ENCODE measurements around the gene ADGRD1.

Gene ADGRD1

GRCh38 chr12:130965214-130965613 is 11.5 kb downstream of the ADGRD1 start:
- Histone ChIP-seq H3K27me3 (ENCODE audit: control insufficient read depth in 3 of 3, insufficient read depth in 3 of 3, low read depth in 1 of 3, low read length in 3 of 3) (peaks cover 0 to 25% (median 0%) of the 10 kb centered on the region in 3 experiments), H4K91ac (ENCODE audit: low read depth, low read length, poor library complexity) (no peak overlapping the region), H3K79me1 (ENCODE audit: low read depth, low read length) (no peaks in the 10 kb centered on the region), H3K18ac (ENCODE audit: low read length) (no peak overlapping the region), H2AK5ac (ENCODE audit: low read depth, low read length) (no peak overlapping the region), H3K27ac (replicated peaks; ENCODE audit: low read length) (no peak overlapping the region), H3K9me3 (replicated peaks in 1 of 2; ENCODE audit: control insufficient read depth in 2 of 2, insufficient read depth in 1 of 2, low read depth in 1 of 2, low read length in 2 of 2) (no peaks in the 10 kb centered on the region), H3K4ac (ENCODE audit: low read length) (no peak overlapping the region), H2BK120ac (ENCODE audit: low read depth, low read length) (no peak overlapping the region), H3K9ac (ENCODE audit: low read depth, low read length, poor library complexity) (no peak overlapping the region), H2BK12ac (ENCODE audit: low read length) (no peak overlapping the region), H2AFZ (ENCODE audit: low read length) (no peak overlapping the region), H3K36me3 (replicated peaks in 1 of 2; ENCODE audit: control insufficient read depth in 2 of 2, insufficient read depth in 2 of 2, low read length in 2 of 2) (no peaks in the 10 kb centered on the region), H3K23ac (ENCODE audit: low read depth, low read length, poor library complexity) (no peak overlapping the region), H4K8ac (ENCODE audit: low read depth, low read length) (no peak overlapping the region), H2BK15ac (ENCODE audit: low read length) (no peak overlapping the region), H3K4me2 (ENCODE audit: insufficient read depth, low read length, poor library complexity, severe bottlenecking) (no peak overlapping the region), H3K14ac (ENCODE audit: low read length) (no peak overlapping the region), H3K4me1 (ENCODE audit: control insufficient read depth in 2 of 2, insufficient read depth in 1 of 2, low read depth in 1 of 2, low read length in 2 of 2) (peaks cover 0 to 2% of the 10 kb centered on the region in 2 donors), H3K4me3 (ENCODE audit: low read length in 2 of 2) (no peak overlapping the region), H2BK5ac (ENCODE audit: low read length) (no peak overlapping the region)
- DNase-seq (ENCODE audit: low spot score), result no peak
- WGBS, 2 donors (ENCODE audit: extremely low coverage in 2 of 2, insufficient read length in 2 of 2, insufficient replicate concordance in 1 of 2), result no CpG with 5 or more reads among the region's 6 CpGs

DNA sequence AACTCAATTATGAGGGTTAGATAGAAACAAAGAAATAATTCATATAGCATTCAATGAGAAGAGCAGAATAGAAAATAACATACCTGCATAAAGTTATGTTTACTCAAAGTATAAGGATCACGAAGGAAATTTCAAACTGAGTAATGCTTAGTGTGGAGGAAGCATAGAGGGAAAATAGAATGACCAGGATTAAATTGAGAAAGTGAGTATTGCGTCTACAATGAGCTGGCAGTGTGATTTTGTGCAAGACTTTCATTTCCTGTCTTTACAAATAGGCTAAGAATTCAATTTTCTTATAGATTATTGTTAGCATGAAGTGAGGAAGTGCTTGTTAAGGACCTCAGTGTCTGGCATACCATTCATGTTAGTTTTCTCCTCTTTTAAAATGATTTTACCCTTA is 12.0 kb downstream of the ADGRD1 start:
- no peak overlapping the region for H3K4ac ChIP-seq (ENCODE audit: low read length)
- no peak for DNase-seq (ENCODE audit: low spot score)
- no peak overlapping the region for H4K91ac ChIP-seq (ENCODE audit: low read depth, low read length, poor library complexity)
- peaks cover 0 to 2% of the 10 kb centered on the region in 2 donors for H3K4me1 ChIP-seq (ENCODE audit: control insufficient read depth in 2 of 2, insufficient read depth in 1 of 2, low read depth in 1 of 2, low read length in 2 of 2)
- H3K18ac ChIP-seq (ENCODE audit: low read length), result no peak overlapping the region
- no peak overlapping the region for H3K4me3 ChIP-seq (ENCODE audit: low read length in 2 of 2)
- H2BK120ac ChIP-seq (ENCODE audit: low read depth, low read length), result no peak overlapping the region
- WGBS, 2 donors (ENCODE audit: extremely low coverage in 2 of 2, insufficient read length in 2 of 2, insufficient replicate concordance in 1 of 2), result no CpG with 5 or more reads among the region's 2 CpGs
- no peak overlapping the region for H2BK15ac ChIP-seq (ENCODE audit: low read length)
- H2BK12ac ChIP-seq (ENCODE audit: low read length), result no peak overlapping the region
- no peaks in the 10 kb centered on the region for H3K9me3 ChIP-seq (replicated peaks in 1 of 2; ENCODE audit: control insufficient read depth in 2 of 2, insufficient read depth in 1 of 2, low read depth in 1 of 2, low read length in 2 of 2)
- no peak overlapping the region for H3K14ac ChIP-seq (ENCODE audit: low read length)
- H3K27ac ChIP-seq (replicated peaks; ENCODE audit: low read length), result no peak overlapping the region
- no peak overlapping the region for H2AFZ ChIP-seq (ENCODE audit: low read length)
- H2AK5ac ChIP-seq (ENCODE audit: low read depth, low read length), result no peak overlapping the region
- H3K79me1 ChIP-seq (ENCODE audit: low read depth, low read length), result no peaks in the 10 kb centered on the region
- no peak overlapping the region for H3K4me2 ChIP-seq (ENCODE audit: insufficient read depth, low read length, poor library complexity, severe bottlenecking)
- H3K36me3 ChIP-seq (replicated peaks in 1 of 2; ENCODE audit: control insufficient read depth in 2 of 2, insufficient read depth in 2 of 2, low read length in 2 of 2), result no peaks in the 10 kb centered on the region
- H2BK5ac ChIP-seq (ENCODE audit: low read length), result no peak overlapping the region
- H4K8ac ChIP-seq (ENCODE audit: low read depth, low read length), result no peak overlapping the region
- peaks cover 0 to 23% (median 0%) of the 10 kb centered on the region in 3 experiments for H3K27me3 ChIP-seq (ENCODE audit: control insufficient read depth in 3 of 3, insufficient read depth in 3 of 3, low read depth in 1 of 3, low read length in 3 of 3)
- H3K23ac ChIP-seq (ENCODE audit: low read depth, low read length, poor library complexity), result no peak overlapping the region
- no peak overlapping the region for H3K9ac ChIP-seq (ENCODE audit: low read depth, low read length, poor library complexity)

- H3K4me2 ChIP-seq (ENCODE audit: insufficient read depth, low read length, poor library complexity, severe bottlenecking), result no peak overlapping the region
- no peaks in the 10 kb centered on the region for H3K9me3 ChIP-seq (replicated peaks in 1 of 2; ENCODE audit: control insufficient read depth in 2 of 2, insufficient read depth in 1 of 2, low read depth in 1 of 2, low read length in 2 of 2)
- no peak overlapping the region for H3K9ac ChIP-seq (ENCODE audit: low read depth, low read length, poor library complexity)
- H3K23ac ChIP-seq (ENCODE audit: low read depth, low read length, poor library complexity), result no peak overlapping the region
- no peak overlapping the region for H2BK120ac ChIP-seq (ENCODE audit: low read depth, low read length)
- H3K36me3 ChIP-seq (replicated peaks in 1 of 2; ENCODE audit: control insufficient read depth in 2 of 2, insufficient read depth in 2 of 2, low read length in 2 of 2), result no peaks in the 10 kb centered on the region
- H3K4me3 ChIP-seq (ENCODE audit: low read length in 2 of 2), result no peak overlapping the region
- H2BK5ac ChIP-seq (ENCODE audit: low read length), result no peak overlapping the region
- H4K91ac ChIP-seq (ENCODE audit: low read depth, low read length, poor library complexity), result no peak overlapping the region
- H2BK15ac ChIP-seq (ENCODE audit: low read length), result no peak overlapping the region
- H2BK12ac ChIP-seq (ENCODE audit: low read length), result no peak overlapping the region
- H2AFZ ChIP-seq (ENCODE audit: low read length), result no peak overlapping the region
- no peak overlapping the region for H3K27ac ChIP-seq (replicated peaks; ENCODE audit: low read length)
- WGBS, 2 donors (ENCODE audit: extremely low coverage in 2 of 2, insufficient read length in 2 of 2, insufficient replicate concordance in 1 of 2), result no CpG with 5 or more reads among the region's 15 CpGs
- peaks cover 0 to 18% (median 0%) of the 10 kb centered on the region in 3 experiments for H3K27me3 ChIP-seq (ENCODE audit: control insufficient read depth in 3 of 3, insufficient read depth in 3 of 3, low read depth in 1 of 3, low read length in 3 of 3)
- H3K4ac ChIP-seq (ENCODE audit: low read length), result no peak overlapping the region
- no peak overlapping the region for H4K8ac ChIP-seq (ENCODE audit: low read depth, low read length)
- H2AK5ac ChIP-seq (ENCODE audit: low read depth, low read length), result peak overlapping the region; percentile 58
- H3K79me1 ChIP-seq (ENCODE audit: low read depth, low read length), result no peaks in the 10 kb centered on the region
- H3K14ac ChIP-seq (ENCODE audit: low read length), result no peak overlapping the region
- peaks cover 0 to 2% of the 10 kb centered on the region in 2 donors for H3K4me1 ChIP-seq (ENCODE audit: control insufficient read depth in 2 of 2, insufficient read depth in 1 of 2, low read depth in 1 of 2, low read length in 2 of 2)
- no peak overlapping the region for H3K18ac ChIP-seq (ENCODE audit: low read length)
- no peak for DNase-seq (ENCODE audit: low spot score)
These were observed 12.8 kb downstream of the ADGRD1 start for GRCh38 chr12:130966443-130967030.

DNA sequence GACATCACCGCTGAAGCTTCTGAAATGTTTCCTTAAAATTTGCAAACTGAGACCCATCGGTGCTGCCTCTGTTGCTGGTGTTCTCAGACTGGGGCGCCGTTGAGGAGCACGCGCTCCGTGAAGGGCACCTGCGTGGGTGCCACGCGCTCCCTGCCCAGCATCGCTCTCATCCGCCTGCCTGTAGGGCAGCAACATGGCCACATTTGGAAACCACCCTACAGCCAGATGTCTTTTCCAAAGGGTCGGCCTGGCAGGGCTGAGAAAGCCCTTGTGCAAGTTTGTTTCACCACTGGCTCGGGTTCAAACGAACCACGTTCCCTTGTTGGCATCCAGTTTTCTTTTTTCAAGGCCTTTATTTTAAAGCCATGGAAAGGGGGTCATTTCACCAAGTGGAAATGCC is 13.9 kb downstream of the ADGRD1 start:
- H3K27me3 ChIP-seq (ENCODE audit: control insufficient read depth in 3 of 3, insufficient read depth in 3 of 3, low read depth in 1 of 3, low read length in 3 of 3), result peaks cover 0 to 17% (median 0%) of the 10 kb centered on the region in 3 experiments
- no peaks in the 10 kb centered on the region for H3K79me1 ChIP-seq (ENCODE audit: low read depth, low read length)
- H3K18ac ChIP-seq (ENCODE audit: low read length), result peak overlapping the region; percentile 57
- no peak overlapping the region for H2BK5ac ChIP-seq (ENCODE audit: low read length)
- H3K9ac ChIP-seq (ENCODE audit: low read depth, low read length, poor library complexity), result no peak overlapping the region
- no peak for DNase-seq (ENCODE audit: low spot score)
- H2AFZ ChIP-seq (ENCODE audit: low read length), result no peak overlapping the region
- H3K4me3 ChIP-seq (ENCODE audit: low read length in 2 of 2), result no peak overlapping the region
- H3K4me1 ChIP-seq (ENCODE audit: control insufficient read depth in 2 of 2, insufficient read depth in 1 of 2, low read depth in 1 of 2, low read length in 2 of 2), result no peaks in the 10 kb centered on the region
- H3K23ac ChIP-seq (ENCODE audit: low read depth, low read length, poor library complexity), result no peak overlapping the region
- H2BK120ac ChIP-seq (ENCODE audit: low read depth, low read length), result no peak overlapping the region
- H3K4ac ChIP-seq (ENCODE audit: low read length), result no peak overlapping the region
- no peaks in the 10 kb centered on the region for H3K36me3 ChIP-seq (replicated peaks in 1 of 2; ENCODE audit: control insufficient read depth in 2 of 2, insufficient read depth in 2 of 2, low read length in 2 of 2)
- H2BK15ac ChIP-seq (ENCODE audit: low read length), result peak overlapping the region; percentile 28
- H4K8ac ChIP-seq (ENCODE audit: low read depth, low read length), result no peak overlapping the region
- no peak overlapping the region for H3K14ac ChIP-seq (ENCODE audit: low read length)
- no peak overlapping the region for H2AK5ac ChIP-seq (ENCODE audit: low read depth, low read length)
- WGBS, 2 donors (ENCODE audit: extremely low coverage in 2 of 2, insufficient read length in 2 of 2, insufficient replicate concordance in 1 of 2), result no CpG with 5 or more reads among the region's 16 CpGs
- H2BK12ac ChIP-seq (ENCODE audit: low read length), result no peak overlapping the region
- no peak overlapping the region for H3K27ac ChIP-seq (replicated peaks; ENCODE audit: low read length)
- H4K91ac ChIP-seq (ENCODE audit: low read depth, low read length, poor library complexity), result no peak overlapping the region
- no peak overlapping the region for H3K4me2 ChIP-seq (ENCODE audit: insufficient read depth, low read length, poor library complexity, severe bottlenecking)
- no peaks in the 10 kb centered on the region for H3K9me3 ChIP-seq (replicated peaks in 1 of 2; ENCODE audit: control insufficient read depth in 2 of 2, insufficient read depth in 1 of 2, low read depth in 1 of 2, low read length in 2 of 2)

Data from neuronal stem cell (in vitro differentiated cells).